Esophagus (tissue), 2 donors: Measurements from ENCODE around the gene MRTFB. TPM values are rescaled to one million over a fixed set of nuclear protein-coding genes. Genes with fewer than 3 reads are reported as not detected.
"Not testable (repeated sequence)": the region's sequence is repeated elsewhere in the genome, so short reads cannot be mapped to it uniquely, and the experiment has no call there.

Source experiments
- H3K27ac ChIP-seq, 2 donors: one replicate each; pipeline ENCODE4 v1.5.1; 2013; ENCODE audit warnings: low read depth in 2 of 2, mild to moderate bottlenecking in 2 of 2, inconsistent platforms in 1 of 2, low read length in 1 of 2, moderate library complexity in 1 of 2
- H3K27me3 ChIP-seq, 2 donors: one replicate each; pipeline ENCODE4 v1.6.1; 2013; ENCODE audit warnings: low read length in 2 of 2, control low read depth in 1 of 2, mild to moderate bottlenecking in 1 of 2; ENCODE audit not compliant: insufficient read depth in 2 of 2, control insufficient read depth in 1 of 2
- H3K36me3 ChIP-seq, 2 donors: one replicate each; pipeline ENCODE4 v1.6.1; 2013; ENCODE audit warnings: low read length in 1 of 2; ENCODE audit not compliant: control insufficient read depth in 2 of 2, insufficient read depth in 2 of 2
- H3K4me1 ChIP-seq, 2 donors: one replicate each; pipeline ENCODE4 v1.6.1; 2013; ENCODE audit warnings: low read length in 1 of 2; ENCODE audit not compliant: control insufficient read depth in 2 of 2, insufficient read depth in 2 of 2
- H3K4me3 ChIP-seq, 2 donors: one replicate each; pipeline ENCODE4 v1.5.1; 2013; ENCODE audit warnings: low read length in 2 of 2, mild to moderate bottlenecking in 2 of 2, low read depth in 1 of 2, moderate library complexity in 1 of 2
- H3K9me3 ChIP-seq, 2 donors: one replicate each; pipeline ENCODE4 v1.6.1; 2013; ENCODE audit warnings: mild to moderate bottlenecking in 2 of 2, low read depth in 1 of 2, low read length in 1 of 2, moderate library complexity in 1 of 2; ENCODE audit not compliant: control insufficient read depth in 2 of 2, insufficient read depth in 1 of 2
- WGBS, 2 donors: extraction: QIAGEN DNeasy Blood & Tissue Kit; methylation state at CpG; one replicate each; pipeline ENCODE4 v1.1.7; 2013; 5-methylcytosine and 5-hydroxymethylcytosine counted together
- polyA plus RNA-seq, 2 donors: library from polyadenylated mRNA; stranded (reverse); fragments of 200-250 nt; gene quantifications; one replicate each; pipeline ENCODE4 v1.2.3, GENCODE V29; 2013
- donor health status: healthy with polysubstance abuse.
- donor health status: Bipolar disorder and iron deficiency.

MRTFB gene
- polyA plus RNA-seq, 2 donors = 5.4 to 7.1 TPM

GRCh38 chr16:14041164-14041563 is 30.0 kb upstream of the MRTFB start:
- Histone ChIP-seq H3K4me3 (no peak overlapping the region), H3K36me3 (no peaks in the 10 kb centered on the region), H3K9me3 (peaks cover 0 to 3% of the 10 kb centered on the region in 2 donors), H3K27me3 (no peaks in the 10 kb centered on the region), H3K4me1 (no peaks in the 10 kb centered on the region), H3K27ac (no peak overlapping the region)
- 74 to 80% methylated on average over 4 of the region's 4 CpGs for WGBS, 2 donors

DNA sequence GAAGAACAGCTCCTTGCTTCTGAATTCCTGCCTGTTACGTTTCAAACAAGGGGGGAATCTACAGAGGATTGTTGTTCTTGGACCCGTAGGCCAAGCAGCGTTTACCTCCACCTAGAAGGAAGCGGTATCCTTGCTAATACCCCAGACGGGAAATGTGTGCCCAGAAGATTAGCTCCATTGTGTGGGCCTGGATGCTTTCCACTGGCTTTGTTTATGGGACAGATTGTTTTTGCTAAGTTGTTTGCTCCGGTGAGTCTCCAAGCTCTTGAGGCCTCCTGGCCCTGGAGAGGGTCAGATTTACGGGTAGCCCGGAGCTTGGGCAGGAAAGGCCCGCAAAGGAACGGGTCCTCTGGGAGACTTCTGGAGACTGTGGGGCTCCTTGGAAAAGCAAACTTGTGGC is 28.4 kb upstream of the MRTFB start:
- Histone ChIP-seq H3K27ac (no peak overlapping the region), H3K4me3 (no peak overlapping the region), H3K4me1 (no peaks in the 10 kb centered on the region), H3K36me3 (no peaks in the 10 kb centered on the region), H3K9me3 (peaks cover 0 to 3% of the 10 kb centered on the region in 2 donors), H3K27me3 (no peaks in the 10 kb centered on the region)
- WGBS, 2 donors = 41 to 60% methylated on average over 10 of the region's 10 CpGs

GRCh38 chr16:14043278-14043677 is 27.8 kb upstream of the MRTFB start:
- peaks cover 0 to 3% of the 10 kb centered on the region in 2 donors for H3K9me3 ChIP-seq
- no peaks in the 10 kb centered on the region for H3K36me3 ChIP-seq
- H3K4me1 ChIP-seq = no peaks in the 10 kb centered on the region
- no peak overlapping the region for H3K27ac ChIP-seq
- no peak overlapping the region for H3K4me3 ChIP-seq
- H3K27me3 ChIP-seq = no peaks in the 10 kb centered on the region
- 86% methylated on average over 6 of the region's 6 CpGs for WGBS, 2 donors

GRCh38 chr16:14043793-14044192 is 27.3 kb upstream of the MRTFB start:
- H3K9me3 ChIP-seq = peaks cover 0 to 3% of the 10 kb centered on the region in 2 donors
- no peak overlapping the region for H3K27ac ChIP-seq
- H3K36me3 ChIP-seq = no peaks in the 10 kb centered on the region
- no peak overlapping the region for H3K4me3 ChIP-seq
- WGBS, 2 donors = 93 to 94% methylated on average over 6 of the region's 6 CpGs
- no peaks in the 10 kb centered on the region for H3K27me3 ChIP-seq
- no peaks in the 10 kb centered on the region for H3K4me1 ChIP-seq

DNA sequence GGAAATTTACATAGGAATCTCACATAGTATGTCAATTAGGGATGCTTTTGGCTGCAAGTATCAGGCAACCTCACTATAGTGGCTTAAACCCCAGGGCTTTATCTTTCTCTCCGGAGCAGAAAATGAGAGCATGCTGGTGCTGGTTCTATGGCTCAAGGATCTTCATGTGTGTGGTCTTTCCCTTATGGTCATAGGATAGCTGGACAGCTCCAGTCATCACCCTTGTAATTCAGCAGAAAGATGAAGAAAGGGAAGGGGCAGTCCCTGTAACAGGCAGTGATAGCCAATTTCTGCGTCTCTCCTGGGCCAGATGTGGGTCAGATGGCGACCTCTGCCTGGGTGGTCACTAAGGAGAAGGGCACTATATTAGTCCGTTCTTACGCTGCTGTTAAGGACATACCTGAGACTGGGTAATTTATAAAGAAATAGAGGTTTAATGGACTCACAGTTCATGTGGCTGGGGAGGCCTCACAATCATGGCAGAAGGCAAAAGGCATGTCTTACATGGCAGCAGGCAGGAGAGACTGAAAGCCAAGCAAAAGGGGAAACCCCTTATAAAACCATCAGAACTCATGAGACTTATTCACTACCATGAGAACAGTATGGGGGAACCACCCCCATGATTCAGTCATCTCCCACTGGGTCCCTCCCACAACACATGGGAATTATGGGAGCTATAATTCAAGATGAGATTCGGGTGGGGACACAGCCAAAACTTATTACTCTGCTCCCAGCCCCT is 23.8 kb upstream of the MRTFB start:
- WGBS, 2 donors = 85 to 90% methylated on average over 6 of the region's 6 CpGs
- H3K36me3 ChIP-seq, H3K27ac ChIP-seq, H3K4me3 ChIP-seq, H3K9me3 ChIP-seq, H3K27me3 ChIP-seq, H3K4me1 ChIP-seq: not testable (repeated sequence)

GRCh38 chr16:14050291-14051027 is 20.7 kb upstream of the MRTFB start:
- Histone ChIP-seq H3K9me3 (no peaks in the 10 kb centered on the region), H3K4me1 (peaks cover 0 to 5% of the 10 kb centered on the region in 2 donors), H3K36me3 (no peaks in the 10 kb centered on the region), H3K4me3 (no peak overlapping the region), H3K27ac (no peak overlapping the region), H3K27me3 (no peaks in the 10 kb centered on the region)
- WGBS, 2 donors = 46 to 47% methylated on average over 10 of the region's 10 CpGs

- Histone ChIP-seq H3K27me3 (no peaks in the 10 kb centered on the region), H3K9me3 (no peaks in the 10 kb centered on the region), H3K4me3 (no peak overlapping the region), H3K4me1 (peaks cover 0 to 5% of the 10 kb centered on the region in 2 donors), H3K36me3 (no peaks in the 10 kb centered on the region), H3K27ac (no peak overlapping the region)
- 89 to 93% methylated on average over 5 of the region's 5 CpGs for WGBS, 2 donors
Observed at GRCh38 chr16:14051103-14051729, 19.9 kb upstream of the MRTFB start.

DNA sequence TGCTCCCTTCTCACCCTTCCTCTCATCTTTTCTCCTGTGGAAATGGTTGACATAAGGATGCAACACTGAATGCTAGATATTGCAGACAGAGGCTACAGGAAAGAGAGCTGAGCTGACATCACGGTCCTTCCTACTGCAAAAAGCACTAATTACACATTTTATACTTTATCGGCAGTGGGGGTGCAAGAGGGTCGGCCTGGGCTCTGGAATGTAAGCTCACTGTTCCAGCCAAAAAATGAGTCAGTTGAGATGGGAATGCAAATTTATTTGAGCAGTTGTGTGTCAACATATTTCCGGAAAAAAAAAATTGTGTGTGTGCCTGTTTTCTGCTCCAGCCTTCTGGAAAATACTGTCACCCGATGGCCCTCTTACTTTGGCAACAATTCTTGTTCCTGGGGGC is 14.1 kb upstream of the MRTFB start:
- Histone ChIP-seq H3K27me3 (no peaks in the 10 kb centered on the region), H3K36me3 (no peaks in the 10 kb centered on the region), H3K4me1 (no peaks in the 10 kb centered on the region), H3K9me3 (no peaks in the 10 kb centered on the region), H3K4me3 (no peak overlapping the region), H3K27ac (peak overlapping the region in 1 of 2 donors; percentile 48)
- WGBS, 2 donors = 58 to 70% methylated on average over 5 of the region's 5 CpGs

DNA sequence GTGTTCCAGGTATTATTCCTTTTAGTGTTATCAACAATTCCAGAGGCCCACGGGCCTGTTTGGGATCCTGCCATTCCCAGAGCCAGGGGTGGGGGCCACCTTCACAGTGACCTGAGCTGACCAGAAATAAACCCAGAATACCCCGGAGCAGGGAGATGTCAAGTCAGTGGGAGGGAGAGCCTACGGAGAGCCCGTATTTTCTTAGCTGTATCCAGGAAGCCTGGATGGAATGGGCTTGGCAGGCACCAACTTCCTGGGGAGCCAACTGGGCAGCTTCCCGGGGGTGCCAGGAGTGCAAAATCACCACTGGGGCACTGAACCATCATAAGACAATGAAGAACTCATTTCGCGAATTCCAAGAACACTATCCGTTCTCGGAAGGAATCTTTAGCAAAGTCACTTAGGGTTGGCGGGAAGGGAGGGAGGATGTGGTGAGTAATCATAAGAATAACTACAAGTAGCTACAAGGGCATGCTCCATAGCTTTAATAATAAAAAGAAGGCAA is 13.2 kb upstream of the MRTFB start:
- Histone ChIP-seq H3K9me3 (no peaks in the 10 kb centered on the region), H3K36me3 (no peaks in the 10 kb centered on the region), H3K4me1 (no peaks in the 10 kb centered on the region), H3K4me3 (no peak overlapping the region), H3K27me3 (no peaks in the 10 kb centered on the region), H3K27ac (no peak overlapping the region)
- WGBS, 2 donors = 77% methylated on average over 10 of the region's 10 CpGs
